Tibial nerve (tissue), 4 donors: ENCODE measurements around the gene NGF. TPM values are rescaled to one million over a fixed set of nuclear protein-coding genes. Genes with fewer than 3 reads are reported as not detected.

ENCODE experiments used
- DNase-seq, 2 donors: peaks; one replicate each; pipeline ENCODE4 v3.0.0-alpha.2; 2019; ENCODE audit warnings: low spot score in 2 of 2
- H3K27ac ChIP-seq, 4 donors: fragments of 200-600 bp; sonication (generic) in 3 of 4; one replicate each; pipeline ENCODE4 v1.5.1; 2017 to 2019; ENCODE audit warnings: mild to moderate bottlenecking in 1 of 4
- H3K27me3 ChIP-seq, 2 donors: fragments of 200-600 bp; sonication (generic) in 1 of 2; one replicate each; pipeline versions ENCODE4 v1.5.1 to v1.6.0; 2017 to 2019
- H3K36me3 ChIP-seq, 3 donors: fragments of 200-600 bp; sonication (generic); one replicate each; pipeline ENCODE4 v1.5.1; 2018 to 2019
- H3K4me1 ChIP-seq, 4 donors: fragments of 200-600 bp; sonication (generic) in 3 of 4; one replicate each; pipeline ENCODE4 v1.5.1; 2017 to 2019
- H3K4me3 ChIP-seq, 4 donors: fragments of 200-600 bp; sonication (generic) in 3 of 4; one replicate each; pipeline ENCODE4 v1.5.1; 2017 to 2019; ENCODE audit warnings: mild to moderate bottlenecking in 1 of 4, moderate library complexity in 1 of 4
- H3K9me3 ChIP-seq, 4 donors: fragments of 200-600 bp; sonication (generic) in 3 of 4; one replicate each; pipeline ENCODE4 v1.5.1; 2017 to 2019
- CTCF ChIP-seq, 5 experiments: fragments of 200-600 bp in 3 of 5; fragments of 450-650 bp in 2 of 5; sonication (generic) in 3 of 5; IDR thresholded peaks; one replicate each; pipeline ENCODE4 v1.5.1; 2016 to 2019; ENCODE audit warnings: antibody characterized with exemption in 5 of 5, mild to moderate bottlenecking in 3 of 5, moderate library complexity in 2 of 5
- EP300 ChIP-seq, 2 donors: sonication (generic); formaldehyde crosslinking; IDR thresholded peaks; one replicate each; pipeline ENCODE4 v1.6.1; 2017; ENCODE audit warnings: antibody characterized with exemption in 2 of 2, mild to moderate bottlenecking in 1 of 2
- POLR2A ChIP-seq, 2 donors: fragments of 450-650 bp; IDR thresholded peaks; one replicate each; pipeline ENCODE4 v1.6.1; 2017; ENCODE audit warnings: antibody characterized with exemption in 2 of 2, mild to moderate bottlenecking in 2 of 2, moderate library complexity in 2 of 2
- WGBS, 2 donors: methylation state at CpG; one replicate each; pipeline ENCODE4 v1.1.5; 2018; 5-methylcytosine and 5-hydroxymethylcytosine counted together
- total RNA-seq, 4 donors: library from RNA; depleted of rRNA; stranded (reverse); fragments of >200 nt; gene quantifications; one replicate each; pipeline ENCODE4 v1.1.0, GENCODE V29; 2016

NGF gene
- total RNA-seq, 4 donors from 2014 or later: 3.6 to 20.4 (median 7.4) TPM

- no peaks in the 10 kb centered on the region for H3K36me3 ChIP-seq
- H3K4me1 ChIP-seq: no peaks in the 10 kb centered on the region
- 82 to 91% methylated on average over 5 of the region's 5 CpGs for WGBS, 2 donors
- H3K4me3 ChIP-seq: no peak overlapping the region
- no peaks in the 10 kb centered on the region for H3K27me3 ChIP-seq
- TF ChIP-seq EP300 (IDR thresholded peaks at IDR 0.05): no peak
- no peak for TF ChIP-seq CTCF (IDR thresholded peaks at IDR 0.05)
- TF ChIP-seq POLR2A (IDR thresholded peaks at IDR 0.05): no peak
- H3K9me3 ChIP-seq: peaks cover 0 to 3% (median 0%) of the 10 kb centered on the region in 4 donors
- DNase-seq: no peak
- H3K27ac ChIP-seq: no peak overlapping the region
Measured at GRCh38 chr1:115238336-115239147, 99.5 kb downstream of the NGF start.

GRCh38 chr1:115237507-115237906 lies 100.5 kb downstream of the NGF start:
- Histone ChIP-seq H3K9me3 (no peaks in the 10 kb centered on the region), H3K4me3 (no peak overlapping the region), H3K27ac (no peak overlapping the region), H3K4me1 (no peaks in the 10 kb centered on the region), H3K36me3 (no peaks in the 10 kb centered on the region), H3K27me3 (no peaks in the 10 kb centered on the region)
- DNase-seq: no peak
- 90% methylated on average over 5 of the region's 5 CpGs for WGBS, 2 donors
- TF ChIP-seq EP300 (IDR thresholded peaks at IDR 0.05) (no peak), POLR2A (IDR thresholded peaks at IDR 0.05) (no peak), CTCF (IDR thresholded peaks at IDR 0.05) (no peak)

- Histone ChIP-seq H3K36me3 (no peaks in the 10 kb centered on the region), H3K27me3 (no peaks in the 10 kb centered on the region), H3K4me3 (no peak overlapping the region), H3K9me3 (no peaks in the 10 kb centered on the region), H3K4me1 (no peaks in the 10 kb centered on the region), H3K27ac (no peak overlapping the region)
- 89 to 93% methylated on average over 4 of the region's 4 CpGs for WGBS, 2 donors
- DNase-seq: no peak
- TF ChIP-seq CTCF (IDR thresholded peaks at IDR 0.05): no peak
- no peak for TF ChIP-seq POLR2A (IDR thresholded peaks at IDR 0.05)
- TF ChIP-seq EP300 (IDR thresholded peaks at IDR 0.05): no peak
Measured at GRCh38 chr1:115237023-115237422, 101.0 kb downstream of the NGF start.

Other genes starting within 250 kb of the NGF start
- 1 to 10 TPM in 3 of 4 donors, under 1 TPM in 1; 0.84 to 7.1 (median 3.2) TPM for gene TSPAN2, start 248.7 kb downstream of the NGF start, total RNA-seq